T-helper 2 cell treated with Interferon-gamma antibody and Interleukin-4, amounts not matched to agents 5 μg/mL and 100 μg/mL, for 36 hours (primary cell): ENCODE results near the gene PRTG.

Experiments used
- DNase-seq: peaks from one replicate; pipeline ENCODE4 v3.0.0; 2021; ENCODE audit warnings: low spot score
- H3K27ac Mint-ChIP-seq: one replicate; pipeline ENCODE4 v1.8.0; 2021; ENCODE audit warnings: mild to moderate bottlenecking, mixed read lengths
- H3K27me3 Mint-ChIP-seq: one replicate; pipeline ENCODE4 v1.8.0; 2021; ENCODE audit warnings: low read depth, mixed read lengths
- H3K36me3 Mint-ChIP-seq: one replicate; pipeline ENCODE4 v1.8.0; 2021; ENCODE audit warnings: low read depth, mixed read lengths
- H3K4me1 Mint-ChIP-seq: one replicate; pipeline ENCODE4 v1.8.0; 2021; ENCODE audit warnings: low read depth, mixed read lengths
- H3K4me3 Mint-ChIP-seq: one replicate; pipeline ENCODE4 v1.8.0; 2022; ENCODE audit warnings: mild to moderate bottlenecking, moderate library complexity, mixed read lengths
- H3K9me3 Mint-ChIP-seq: one replicate; pipeline ENCODE4 v1.8.0; 2021; ENCODE audit warnings: mixed read lengths

The PRTG gene

DNA sequence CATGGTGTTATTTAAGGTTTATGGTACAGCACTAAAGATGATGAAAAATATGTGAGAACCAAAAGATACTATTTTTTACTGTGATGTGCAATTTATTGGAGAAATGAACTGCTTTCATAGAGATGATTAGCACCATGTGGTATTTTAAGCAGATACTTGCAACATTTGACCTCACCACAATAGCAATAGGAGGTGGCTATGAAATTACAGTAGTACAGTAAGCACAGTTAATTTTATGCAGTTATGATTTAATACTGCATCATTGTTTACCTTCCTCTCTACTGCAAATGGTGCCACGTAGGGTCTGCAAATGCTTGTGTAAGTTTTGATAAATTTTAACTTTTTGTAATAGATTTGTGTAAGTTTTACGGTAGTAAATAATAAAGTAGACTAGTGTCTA is 168.9 kb downstream of the PRTG start:
- H3K4me3 Mint-ChIP-seq = no peak overlapping the region
- no peaks in the 10 kb centered on the region for H3K4me1 Mint-ChIP-seq
- peaks cover 6% of the 10 kb centered on the region for H3K27me3 Mint-ChIP-seq
- no peak for DNase-seq
- H3K27ac Mint-ChIP-seq = no peak overlapping the region
- H3K36me3 Mint-ChIP-seq = no peaks in the 10 kb centered on the region
- no peaks in the 10 kb centered on the region for H3K9me3 Mint-ChIP-seq

DNA sequence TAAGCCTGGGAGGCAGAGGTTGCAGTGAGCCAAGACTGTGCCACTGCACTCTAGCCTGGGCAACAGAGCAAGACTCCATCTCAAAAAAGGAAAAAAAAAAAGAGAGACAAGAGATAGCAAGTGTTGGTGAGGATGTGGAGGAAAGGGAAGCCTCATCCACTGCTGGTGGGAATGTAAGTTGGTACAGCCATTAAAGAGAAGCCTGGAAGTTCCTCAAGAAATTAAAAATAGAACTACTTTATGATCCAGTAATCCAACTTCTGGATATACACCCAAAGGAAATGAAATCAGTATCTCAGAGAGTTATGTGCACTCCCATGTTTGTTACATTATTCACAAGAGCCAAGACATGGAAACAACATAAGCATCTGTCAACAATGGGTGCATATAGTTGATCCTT is 169.7 kb downstream of the PRTG start:
- Mint-ChIP-seq H3K27me3 (peaks cover 9% of the 10 kb centered on the region), H3K4me3 (no peak overlapping the region), H3K36me3 (no peaks in the 10 kb centered on the region), H3K9me3 (no peaks in the 10 kb centered on the region), H3K4me1 (no peaks in the 10 kb centered on the region), H3K27ac (no peak overlapping the region)
- DNase-seq = no peak

DNA sequence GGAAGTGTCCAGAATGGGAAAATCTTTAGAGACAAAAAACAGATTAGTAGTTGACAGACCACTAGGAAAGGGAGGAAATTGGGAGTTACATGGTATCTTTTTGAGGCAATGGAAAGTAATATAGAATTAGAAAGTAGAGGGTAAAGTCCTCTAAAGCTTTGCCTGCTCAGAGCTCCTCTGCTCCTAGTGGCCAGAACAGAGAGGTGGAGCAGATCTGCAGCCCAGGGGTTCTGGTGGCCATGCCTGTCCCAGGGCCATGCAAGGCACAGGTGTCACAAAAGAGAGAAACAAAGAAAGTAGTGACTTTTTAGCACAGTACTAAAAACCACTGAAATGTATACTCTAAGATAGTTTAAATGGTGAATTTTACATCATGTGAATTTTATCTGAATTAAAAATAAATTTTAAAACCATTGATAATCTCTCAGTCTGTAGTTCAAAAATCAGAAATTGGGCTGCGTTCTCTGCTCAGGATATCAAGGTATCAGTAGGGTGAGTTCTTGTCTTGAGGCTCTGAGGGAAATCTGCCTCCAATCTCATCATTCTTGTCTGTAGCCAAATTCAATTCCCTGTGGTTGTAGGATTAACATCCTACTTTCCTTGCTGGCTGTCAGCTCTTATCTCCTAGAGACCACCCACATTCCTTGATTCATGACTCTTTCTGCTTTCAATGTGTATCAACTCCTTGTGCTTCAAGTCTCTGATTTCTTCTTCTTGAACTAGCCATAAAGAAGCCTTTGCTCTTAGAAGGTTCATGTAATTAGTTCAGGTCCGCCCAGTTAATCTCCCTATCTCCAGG is 178.4 kb downstream of the PRTG start:
- peaks cover 13% of the 10 kb centered on the region for H3K9me3 Mint-ChIP-seq
- no peak for DNase-seq
- no peak overlapping the region for H3K27ac Mint-ChIP-seq
- H3K27me3 Mint-ChIP-seq = peaks cover 9% of the 10 kb centered on the region
- no peaks in the 10 kb centered on the region for H3K4me1 Mint-ChIP-seq
- H3K36me3 Mint-ChIP-seq = no peaks in the 10 kb centered on the region
- H3K4me3 Mint-ChIP-seq = no peak overlapping the region

DNA sequence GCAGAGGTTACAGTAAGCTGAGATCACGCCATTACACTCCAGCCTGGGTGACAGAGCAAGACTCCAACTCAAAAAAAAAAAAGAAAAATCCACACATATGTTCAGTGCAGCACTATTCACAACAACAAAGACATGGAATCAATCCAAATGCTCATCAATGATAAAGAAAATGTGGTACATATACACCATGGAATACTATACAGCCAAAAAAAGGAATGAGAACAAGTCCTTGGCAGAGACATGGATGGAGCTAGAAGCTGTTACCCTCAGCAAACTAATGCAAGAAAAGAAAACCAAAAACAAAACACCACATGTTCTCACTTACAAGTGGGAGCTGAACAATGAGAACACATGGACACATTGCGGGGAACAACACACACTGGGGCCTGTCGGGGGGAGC is 180.4 kb downstream of the PRTG start:
- no peak for DNase-seq
- Mint-ChIP-seq H3K9me3 (peaks cover 13% of the 10 kb centered on the region), H3K4me1 (no peaks in the 10 kb centered on the region), H3K27me3 (peaks cover 2% of the 10 kb centered on the region), H3K4me3 (no peak overlapping the region), H3K27ac (no peak overlapping the region), H3K36me3 (no peaks in the 10 kb centered on the region)
